OCI-LY1 (cell line): ENCODE measurements around the gene PTPRF.

ENCODE experiments used
- CTCF ChIP-seq: fragments of 200-600 bp; sonication (generic), shearing (Covaris generic); IDR thresholded peaks from 2 replicates; pipeline ENCODE4 v1.5.1; 2017; ENCODE audit warnings: mild to moderate bottlenecking, antibody characterized with exemption, low read length, moderate library complexity, mixed read lengths
- EZH2 ChIP-seq: fragments of 200-600 bp; sonication (generic), shearing (Covaris generic); IDR thresholded peaks from 2 replicates; pipeline ENCODE4 v1.8.0; 2017; ENCODE audit warnings: borderline replicate concordance, mixed run types, mild to moderate bottlenecking, antibody characterized with exemption, low read length, moderate library complexity, mixed read lengths

- TF ChIP-seq EZH2 = no peak
- no peak for TF ChIP-seq CTCF
Observed at GRCh38 chr1:43520100-43520778, 10.4 kb upstream of the PTPRF start.
